ENCODE measurements around the gene XPO5.

GRCh38 chr6:43623880-43624785 is 48.3 kb upstream of the XPO5 start:
- TF ChIP-seq CTCF (optimal IDR thresholded peaks at IDR 0.05 in 1 of 3, IDR thresholded peaks at IDR 0.05 in 1 of 3, conservative IDR thresholded peaks at IDR 0.05 in 1 of 3; ENCODE audit: extremely low read depth in 1 of 3, insufficient read depth in 2 of 3, low read length in 3 of 3) (no peak), EZH2 (IDR thresholded peaks at IDR 0.05; ENCODE audit: low read length) (no peak)
